PC-3 (cell line): Measurements from ENCODE around the gene MCUB. TPM values are rescaled to one million over a fixed set of nuclear protein-coding genes. Genes with fewer than 3 reads are reported as not detected.

Experiments
- ATAC-seq: fragments of 200-7000 bp; cut with Tn5 transposase; 2 replicates; pipeline ENCODE4 v1.9.1; 2020; ENCODE audit warnings: mild to moderate bottlenecking, moderate library complexity
- BruUV-seq: library from RNA; stranded (reverse); fragments of 400-500 nt; replicated peaks from 2 replicates; lab custom pipeline; 2021; lab: Mats Ljungman, UMichigan
- CTCF ChIA-PET: fragments of 300-600 bp; sonication (Branson Sonifier 250); formaldehyde crosslinking; loops from one replicate; lab custom pipeline; 2022; ENCODE audit warnings: antibody characterized with exemption; lab: Charles Lee
- POLR2A ChIA-PET: fragments of 300-600 bp; sonication (Branson Sonifier 250); formaldehyde crosslinking; loops from one replicate; lab custom pipeline; 2022; ENCODE audit warnings: antibody characterized with exemption; ENCODE audit not compliant: unreplicated experiment; lab: Charles Lee
- DNase-seq: peaks from one replicate; pipeline ENCODE4 v3.0.0-alpha.2; 2015
- H2AFZ ChIP-seq: fragments of 300-600 bp; sonication (generic); 2 replicates; pipeline ENCODE4 v1.6.0; 2016; ENCODE audit warnings: antibody characterized with exemption, low read length
- H3F3A ChIP-seq: fragments of 300-600 bp; sonication (generic); one replicate; pipeline ENCODE4 v1.6.0; 2017; ENCODE audit warnings: antibody characterized with exemption, low read length, control low read depth, mild to moderate bottlenecking; ENCODE audit not compliant: unreplicated experiment
- H3K27ac ChIP-seq: fragments of 300-600 bp; sonication (generic); 2 replicates; pipeline ENCODE4 v1.5.1; 2016; ENCODE audit warnings: mild to moderate bottlenecking, low read length
- H3K27me3 ChIP-seq: fragments of 300-600 bp; sonication (generic); 2 replicates; pipeline ENCODE4 v1.6.1; 2016; ENCODE audit warnings: low read length, mixed read lengths
- H3K36me3 ChIP-seq: fragments of 300-600 bp; sonication (generic); 2 replicates; pipeline ENCODE4 v1.6.1; 2016; ENCODE audit warnings: low read depth, mixed run types, low read length, mixed read lengths
- H3K4me1 ChIP-seq: fragments of 300-600 bp; sonication (generic); 2 replicates; pipeline ENCODE4 v1.5.1; 2016; ENCODE audit warnings: low read length; ENCODE audit not compliant: insufficient read depth
- H3K4me2 ChIP-seq: fragments of 300-600 bp; sonication (generic); 2 replicates; pipeline ENCODE4 v1.6.0; 2016; ENCODE audit warnings: low read length
- H3K4me3 ChIP-seq: fragments of 300-600 bp; sonication (generic); 2 replicates; pipeline ENCODE4 v1.5.1; 2016; ENCODE audit warnings: mild to moderate bottlenecking, low read length, mixed read lengths
- H3K79me2 ChIP-seq: fragments of 300-600 bp; sonication (generic); 2 replicates; pipeline ENCODE4 v1.6.1; 2017; ENCODE audit warnings: low read length, mixed read lengths
- H3K9ac ChIP-seq: fragments of 300-600 bp; sonication (generic); 2 replicates; pipeline ENCODE4 v1.6.0; 2016; ENCODE audit warnings: mild to moderate bottlenecking, low read length
- H3K9me2 ChIP-seq: fragments of 300-600 bp; sonication (generic); replicated peaks from 2 replicates; pipeline ENCODE4 v1.6.1; 2016; ENCODE audit warnings: mixed run types, low read length, mixed read lengths
- H3K9me3 ChIP-seq: fragments of 300-600 bp; sonication (generic); 2 replicates; pipeline ENCODE4 v1.6.1; 2016; ENCODE audit warnings: low read length, mixed read lengths
- H4K20me1 ChIP-seq: fragments of 300-600 bp; sonication (generic); 2 replicates; pipeline ENCODE4 v1.6.1; 2016; ENCODE audit warnings: low read length, mixed read lengths
- EZH2 ChIP-seq: fragments of 300-600 bp; sonication (generic); IDR thresholded peaks from one replicate; pipeline ENCODE4 v1.6.1; 2017; ENCODE audit warnings: antibody characterized with exemption, mild to moderate bottlenecking, low read length; ENCODE audit not compliant: unreplicated experiment
- EZH2phosphoT487 ChIP-seq: fragments of 300-600 bp; sonication (generic); IDR thresholded peaks from 2 replicates; pipeline ENCODE4 v1.6.1; 2018; ENCODE audit warnings: mild to moderate bottlenecking, antibody characterized with exemption, low read length, borderline replicate concordance
- intact Hi-C: fragments of 100-400 bp; cut with micrococcal nuclease; formaldehyde crosslinking; loops from 2 replicates; pipeline ENCODE4 v1.9.0; 2023
- total RNA-seq: library from RNA; depleted of rRNA; stranded (reverse); fragments of >200 nt; gene quantifications from 2 replicates; pipeline ENCODE4 v1.2.3, GENCODE V29; 2014
- TF ChIP-seq, protein P1 (sequence below): fragments of 300-600 bp; sonication (generic); conservative IDR thresholded peaks from 2 replicates; pipeline ENCODE4 v1.5.1; 2017; ENCODE audit warnings: antibody characterized with exemption, low read depth, mild to moderate bottlenecking, low read length

MCUB gene
- total RNA-seq, 1 experiment from 2014 or later = 18.4 TPM

DNA sequence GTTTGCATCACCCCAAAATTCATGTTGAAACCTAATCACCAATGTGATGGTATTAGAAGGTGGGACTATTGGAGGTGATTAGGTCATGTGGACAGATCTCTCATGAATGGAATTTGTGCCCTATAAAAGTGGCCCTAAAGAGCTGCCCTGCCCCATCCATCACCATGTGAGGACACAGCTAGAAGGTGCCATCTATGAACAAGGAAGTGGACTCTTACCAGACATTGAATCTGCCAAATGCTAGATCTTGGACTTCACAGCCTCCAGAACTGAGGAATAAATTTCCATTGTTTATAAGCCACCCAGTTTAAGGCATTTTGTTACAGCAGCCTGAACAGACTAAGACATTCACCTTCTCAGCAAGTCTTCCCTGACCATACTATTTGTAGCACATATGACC, 162.3 kb downstream of the MCUB start:
- H3K4me1 ChIP-seq = peaks cover 24% of the 10 kb centered on the region
- no peaks in the 10 kb centered on the region for H3K9me3 ChIP-seq
- BruUV-seq = no TSS peak
- no peak for ATAC-seq
- ChIA-PET POLR2A (no interaction called here), CTCF (no interaction called here)
- no peak overlapping the region for H3K27ac ChIP-seq
- H4K20me1 ChIP-seq = 0 out of 2 replicates have a peak, but pooled peaks cover 3% of the 10 kb centered on the region
- H3K79me2 ChIP-seq = peaks cover 65% of the 10 kb centered on the region
- intact Hi-C loops = no loop called here
- no peak for DNase-seq
- H3K36me3 ChIP-seq = no peaks in the 10 kb centered on the region; the same call in 1 of the 2 replicates
- no peak overlapping the region for H2AFZ ChIP-seq
- no peaks in the 10 kb centered on the region for H3K9me2 ChIP-seq
- H3K4me2 ChIP-seq = no peak overlapping the region
- H3K4me3 ChIP-seq = no peak overlapping the region
- no peaks in the 10 kb centered on the region for H3K27me3 ChIP-seq
- TF ChIP-seq, protein P1, sequence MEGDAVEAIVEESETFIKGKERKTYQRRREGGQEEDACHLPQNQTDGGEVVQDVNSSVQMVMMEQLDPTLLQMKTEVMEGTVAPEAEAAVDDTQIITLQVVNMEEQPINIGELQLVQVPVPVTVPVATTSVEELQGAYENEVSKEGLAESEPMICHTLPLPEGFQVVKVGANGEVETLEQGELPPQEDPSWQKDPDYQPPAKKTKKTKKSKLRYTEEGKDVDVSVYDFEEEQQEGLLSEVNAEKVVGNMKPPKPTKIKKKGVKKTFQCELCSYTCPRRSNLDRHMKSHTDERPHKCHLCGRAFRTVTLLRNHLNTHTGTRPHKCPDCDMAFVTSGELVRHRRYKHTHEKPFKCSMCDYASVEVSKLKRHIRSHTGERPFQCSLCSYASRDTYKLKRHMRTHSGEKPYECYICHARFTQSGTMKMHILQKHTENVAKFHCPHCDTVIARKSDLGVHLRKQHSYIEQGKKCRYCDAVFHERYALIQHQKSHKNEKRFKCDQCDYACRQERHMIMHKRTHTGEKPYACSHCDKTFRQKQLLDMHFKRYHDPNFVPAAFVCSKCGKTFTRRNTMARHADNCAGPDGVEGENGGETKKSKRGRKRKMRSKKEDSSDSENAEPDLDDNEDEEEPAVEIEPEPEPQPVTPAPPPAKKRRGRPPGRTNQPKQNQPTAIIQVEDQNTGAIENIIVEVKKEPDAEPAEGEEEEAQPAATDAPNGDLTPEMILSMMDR = no peak
- TF ChIP-seq EZH2phosphoT487 (no peak), EZH2 (no peak)
- H3K9ac ChIP-seq = no peak overlapping the region
- H3F3A ChIP-seq = no peaks in the 10 kb centered on the region

DNA sequence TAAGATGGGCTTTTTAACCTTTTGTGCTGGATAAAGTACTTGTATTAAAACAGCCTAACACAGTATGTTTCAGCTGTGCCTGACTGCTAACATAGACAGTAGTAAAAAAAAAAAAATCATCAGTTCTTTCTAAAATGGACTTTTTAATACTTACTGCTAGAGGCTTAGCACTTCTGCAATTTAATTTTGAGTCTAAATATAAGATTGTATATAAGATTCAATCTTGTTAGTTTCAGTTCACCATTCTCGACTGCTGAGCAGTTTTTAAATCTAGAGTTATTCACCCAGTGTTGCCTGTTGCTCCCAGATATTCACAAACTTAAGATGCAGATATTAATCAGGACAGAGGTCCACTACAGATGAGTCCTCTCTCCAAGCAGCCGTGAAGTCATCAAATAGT, 163.1 kb downstream of the MCUB start:
- TF ChIP-seq EZH2phosphoT487 = no peak
- no peak for TF ChIP-seq EZH2
- TF ChIP-seq, protein P1 = no peak
- no peak overlapping the region for H3K27ac ChIP-seq
- peaks cover 32% of the 10 kb centered on the region for H3K4me1 ChIP-seq
- DNase-seq = no peak
- ChIA-PET CTCF (no interaction called here), POLR2A (no interaction called here)
- no peaks in the 10 kb centered on the region for H3K9me2 ChIP-seq
- BruUV-seq = no TSS peak
- H3K4me2 ChIP-seq = no peak overlapping the region
- H3K9me3 ChIP-seq = no peaks in the 10 kb centered on the region
- no peaks in the 10 kb centered on the region for H3K27me3 ChIP-seq
- no peaks in the 10 kb centered on the region for H3F3A ChIP-seq
- no peak overlapping the region for H3K9ac ChIP-seq
- no peaks in the 10 kb centered on the region; the same call in 1 of the 2 replicates for H3K36me3 ChIP-seq
- no peak overlapping the region for H2AFZ ChIP-seq
- ATAC-seq = no peak
- intact Hi-C loops = no loop called here
- H3K4me3 ChIP-seq = no peak overlapping the region
- peaks cover 72% of the 10 kb centered on the region for H3K79me2 ChIP-seq
- 0 out of 2 replicates have a peak, but pooled peaks cover 3% of the 10 kb centered on the region for H4K20me1 ChIP-seq

- Histone ChIP-seq H2AFZ (peak overlapping the region; percentile 94), H3K27me3 (no peaks in the 10 kb centered on the region), H4K20me1 (no peaks in the 10 kb centered on the region), H3K4me3 (peak overlapping the region; percentile 99), H3K36me3 (no peaks in the 10 kb centered on the region; the same call in 1 of the 2 replicates), H3K79me2 (peaks cover 56% of the 10 kb centered on the region), H3K9me2 (no peaks in the 10 kb centered on the region), H3F3A (no peaks in the 10 kb centered on the region), H3K9ac (peak overlapping the region; percentile 81), H3K4me2 (peak overlapping the region; percentile 82), H3K27ac (peak overlapping the region; percentile 64), H3K4me1 (peaks cover 14% of the 10 kb centered on the region), H3K9me3 (no peaks in the 10 kb centered on the region)
- TF ChIP-seq EZH2phosphoT487 = no peak
- TF ChIP-seq, protein P1 = no peak
- TF ChIP-seq EZH2 = no peak
- intact Hi-C loops = loop anchor here (2.0 kb wide), 1 partner anchor 86 kb away; the partner anchor contains the start of gene GAR1
- peak; percentile 49 for DNase-seq
- CTCF ChIA-PET = no interaction called here
- no peak; the same call in 1 of the 2 replicates for ATAC-seq
- BruUV-seq = no TSS peak
- POLR2A ChIA-PET = no interaction called here
Measured at GRCh38 chr4:109728385-109728784, 168.3 kb downstream of the MCUB start.
